NCI-H2081 treated with DMSO at 0.1 percent for 48 hours (cell line): Measurements from ENCODE around the gene GNPTAB.
"Not testable (repeated sequence)": the region's sequence is repeated elsewhere in the genome, so short reads cannot be mapped to it uniquely, and the experiment has no call there.

Experiments
- DNase-seq: peaks from one replicate; lab custom pipeline; 2025; lab: John Stamatoyannopoulos, UW

The GNPTAB gene

GRCh38 chr12:101737476-101737875, 93.3 kb downstream of the GNPTAB start:
- no peak for DNase-seq

GRCh38 chr12:101734482-101734881, 96.3 kb downstream of the GNPTAB start:
- not testable (repeated sequence) for DNase-seq

GRCh38 chr12:101733166-101733565, 97.6 kb downstream of the GNPTAB start:
- DNase-seq, result no peak

- no peak for DNase-seq
Observed at GRCh38 chr12:101732318-101732717, 98.4 kb downstream of the GNPTAB start.

- no peak for DNase-seq
Observed at GRCh38 chr12:101729842-101730241, 100.9 kb downstream of the GNPTAB start.

- DNase-seq, result no peak
Observed at GRCh38 chr12:101727098-101727497, 103.7 kb downstream of the GNPTAB start.

GRCh38 chr12:101722392-101722791, 108.4 kb downstream of the GNPTAB start:
- DNase-seq, result no peak

GRCh38 chr12:101720118-101720517, 110.6 kb downstream of the GNPTAB start:
- no peak for DNase-seq

GRCh38 chr12:101719566-101719965, 111.2 kb downstream of the GNPTAB start:
- no peak for DNase-seq

- DNase-seq, result no peak
Observed at GRCh38 chr12:101714877-101715444, 115.8 kb downstream of the GNPTAB start.

GRCh38 chr12:101713930-101714329, 116.8 kb downstream of the GNPTAB start:
- DNase-seq, result no peak

GRCh38 chr12:101713059-101713682, 117.6 kb downstream of the GNPTAB start:
- no peak for DNase-seq

GRCh38 chr12:101710288-101710687, 120.5 kb downstream of the GNPTAB start:
- DNase-seq, result no peak

GRCh38 chr12:101707131-101707782, 123.5 kb downstream of the GNPTAB start:
- DNase-seq, result no peak

GRCh38 chr12:101706403-101706802, 124.4 kb downstream of the GNPTAB start:
- no peak for DNase-seq

GRCh38 chr12:101703487-101703886, 127.3 kb downstream of the GNPTAB start:
- DNase-seq, result no peak

GRCh38 chr12:101700299-101700820, 130.4 kb downstream of the GNPTAB start:
- DNase-seq, result no peak

GRCh38 chr12:101698800-101699347, 131.9 kb downstream of the GNPTAB start:
- no peak for DNase-seq

- DNase-seq, result no peak
Observed at GRCh38 chr12:101697930-101698799, 132.6 kb downstream of the GNPTAB start.

GRCh38 chr12:101697197-101697929, 133.4 kb downstream of the GNPTAB start, which contains the start of gene CHPT1:
Gene CHPT1, plus strand, starts transcription at chr12:101697640. Its CDS starts 222 bp downstream, at chr12:101697862.
- DNase-seq, result no peak
